OCI-LY3 (cell line): Measurements from ENCODE around the gene APBB1IP.

Source experiments
- H2AFZ ChIP-seq: fragments of 200-600, 300-600 bp; shearing (Covaris generic); 2 replicates; pipeline ENCODE4 v1.6.0; 2014; ENCODE audit warnings: antibody characterized with exemption, low read depth, low read length
- H3K27ac ChIP-seq: fragments of 200-600, 300-600 bp; sonication (generic); 2 replicates; pipeline ENCODE4 v1.5.1; 2014; ENCODE audit warnings: mild to moderate bottlenecking, low read length, moderate library complexity, mixed read lengths
- H3K27me3 ChIP-seq: fragments of 200-600, 300-600 bp; sonication (generic); 2 replicates; pipeline ENCODE4 v1.6.1; 2014; ENCODE audit warnings: low read depth, low read length, mixed read lengths
- H3K36me3 ChIP-seq: fragments of 200-600, 300-600 bp; sonication (generic); replicated peaks from 2 replicates; pipeline ENCODE3; 2014; ENCODE audit warnings: low read depth, low read length, mixed read lengths
- H3K4me1 ChIP-seq: fragments of 300-600, 200-600 bp; sonication (generic); 2 replicates; pipeline ENCODE4 v1.6.1; 2014; ENCODE audit warnings: low read length, mixed read lengths
- H3K4me2 ChIP-seq: fragments of 200-600, 300-600 bp; sonication (generic); 2 replicates; pipeline ENCODE4 v1.6.1; 2014; ENCODE audit warnings: low read length, mixed read lengths
- H3K4me3 ChIP-seq: fragments of 300-600, 200-600 bp; sonication (generic); 2 replicates; pipeline ENCODE4 v1.5.1; 2014; ENCODE audit warnings: antibody characterized with exemption, mild to moderate bottlenecking, low read length, moderate library complexity
- H3K79me2 ChIP-seq: fragments of 300-600, 200-600 bp; shearing (Covaris generic); 2 replicates; pipeline ENCODE4 v1.6.1; 2014; ENCODE audit warnings: mild to moderate bottlenecking, low read length, mixed read lengths
- H3K9ac ChIP-seq: fragments of 300-600, 200-600 bp; shearing (Covaris generic); 2 replicates; pipeline ENCODE4 v1.6.0; 2014; ENCODE audit warnings: mild to moderate bottlenecking, low read length, moderate library complexity
- H3K9me3 ChIP-seq: fragments of 200-600, 300-600 bp; shearing (Covaris generic); 2 replicates; pipeline ENCODE4 v1.6.1; 2014; ENCODE audit warnings: low read length, mixed read lengths; ENCODE audit not compliant: insufficient read depth
- H4K20me1 ChIP-seq: fragments of 200-600, 300-600 bp; sonication (generic); 2 replicates; pipeline ENCODE4 v1.6.1; 2016; ENCODE audit warnings: low read length, mixed read lengths; ENCODE audit not compliant: insufficient read depth
- CTCF ChIP-seq: fragments of 200-600, 300-600 bp; sonication (generic); IDR thresholded peaks from 2 replicates; pipeline ENCODE4 v1.5.1; 2014; ENCODE audit warnings: antibody characterized with exemption, low read length, low read depth
- EZH2phosphoT487 ChIP-seq: fragments of 200-600 bp; shearing (Covaris generic); IDR thresholded peaks from 2 replicates; pipeline ENCODE4 v1.6.1; 2018; ENCODE audit warnings: antibody characterized with exemption, mixed run types, low read depth

APBB1IP gene

GRCh38 chr10:26407406-26407969, 30.7 kb upstream of the APBB1IP start:
- H3K27me3 ChIP-seq, result no peaks in the 10 kb centered on the region
- no peak overlapping the region for H2AFZ ChIP-seq
- no peak overlapping the region for H3K4me3 ChIP-seq
- peaks cover 32% of the 10 kb centered on the region for H3K4me1 ChIP-seq
- TF ChIP-seq CTCF, result no peak
- no peak for TF ChIP-seq EZH2phosphoT487
- no peaks in the 10 kb centered on the region for H3K9me3 ChIP-seq
- H3K79me2 ChIP-seq, result no peaks in the 10 kb centered on the region
- no peak overlapping the region for H3K4me2 ChIP-seq
- H3K9ac ChIP-seq, result no peak overlapping the region
- no peaks in the 10 kb centered on the region for H4K20me1 ChIP-seq
- no peaks in the 10 kb centered on the region for H3K36me3 ChIP-seq
- H3K27ac ChIP-seq, result no peak overlapping the region

GRCh38 chr10:26408858-26409494, 29.2 kb upstream of the APBB1IP start:
- Histone ChIP-seq H3K79me2 (no peaks in the 10 kb centered on the region), H3K4me3 (peak overlapping the region; percentile 32; the same call in 1 of the 2 replicates), H4K20me1 (no peaks in the 10 kb centered on the region), H3K4me2 (peak overlapping the region; percentile 66), H3K9ac (peak overlapping the region; percentile 26; the same call in 1 of the 2 replicates), H3K36me3 (no peaks in the 10 kb centered on the region), H3K9me3 (no peaks in the 10 kb centered on the region), H2AFZ (no peak overlapping the region), H3K4me1 (peaks cover 45% of the 10 kb centered on the region), H3K27me3 (no peaks in the 10 kb centered on the region), H3K27ac (peak overlapping the region; percentile 63)
- TF ChIP-seq EZH2phosphoT487 (no peak), CTCF (peak; percentile 22; the same call in 1 of the 2 replicates)

- Histone ChIP-seq H3K27me3 (no peaks in the 10 kb centered on the region), H3K79me2 (no peaks in the 10 kb centered on the region), H3K4me2 (no peak overlapping the region), H2AFZ (no peak overlapping the region), H3K36me3 (no peaks in the 10 kb centered on the region), H3K4me1 (peaks cover 45% of the 10 kb centered on the region), H3K9ac (no peak overlapping the region), H3K9me3 (no peaks in the 10 kb centered on the region), H3K4me3 (no peak overlapping the region), H4K20me1 (no peaks in the 10 kb centered on the region), H3K27ac (no peak overlapping the region)
- TF ChIP-seq CTCF (no peak), EZH2phosphoT487 (no peak)
These were observed 27.8 kb upstream of the APBB1IP start for GRCh38 chr10:26410356-26410755.

GRCh38 chr10:26412932-26413331, 25.2 kb upstream of the APBB1IP start:
- Histone ChIP-seq H3K9me3 (no peaks in the 10 kb centered on the region), H3K9ac (no peak overlapping the region), H4K20me1 (no peaks in the 10 kb centered on the region), H3K27ac (no peak overlapping the region), H3K4me1 (peaks cover 38% of the 10 kb centered on the region), H3K36me3 (no peaks in the 10 kb centered on the region), H3K27me3 (no peaks in the 10 kb centered on the region), H3K4me2 (peak overlapping the region; percentile 9; the same call in 1 of the 2 replicates), H3K79me2 (no peaks in the 10 kb centered on the region), H2AFZ (no peak overlapping the region), H3K4me3 (no peak overlapping the region)
- TF ChIP-seq EZH2phosphoT487 (no peak), CTCF (no peak)
